CD4-positive, alpha-beta T cell treated with Interleukin-12 subunit alpha and Interleukin-12 subunit beta, for 1 hour (primary cell): ENCODE results near the gene FEZF2.

ENCODE experiments used
- DNase-seq: peaks from one replicate; pipeline ENCODE4 v3.0.0-alpha.2; 2020

Gene FEZF2

GRCh38 chr3:62323241-62323640, 50.1 kb downstream of the FEZF2 start:
- DNase-seq: no peak
